ENCODE data around the gene HSPA1B.

DNA sequence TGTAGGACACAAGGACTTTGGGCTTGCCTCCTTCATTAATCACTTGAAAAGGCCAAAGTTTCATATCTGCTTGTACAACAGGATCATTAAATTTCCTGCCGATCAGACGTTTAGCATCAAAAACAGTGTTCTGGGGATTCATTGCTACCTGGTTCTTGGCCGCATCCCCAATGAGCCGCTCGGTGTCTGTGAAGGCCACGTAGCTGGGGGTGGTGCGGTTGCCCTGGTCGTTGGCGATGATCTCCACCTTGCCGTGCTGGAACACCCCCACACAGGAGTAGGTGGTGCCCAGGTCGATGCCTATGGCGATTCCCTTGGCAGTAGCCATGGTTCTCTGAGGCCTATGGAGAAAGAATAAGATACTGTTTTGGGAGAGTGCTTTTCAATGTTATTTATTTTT lies 15.9 kb upstream of the HSPA1B start:
- no peak for TF ChIP-seq CTCF (conservative IDR thresholded peaks at IDR 0.05; ENCODE audit: low read depth, low read length)
- TF ChIP-seq MAZ (IDR thresholded peaks at IDR 0.05; ENCODE audit: borderline replicate concordance, low read depth, low read length), result no peak

Measured in IMR-90 (cell line).